HG03159 (cell line): ENCODE results near the gene SCNN1A.

ENCODE experiments used
- ATAC-seq: cut with Tn5 transposase; IDR thresholded peaks from one replicate; pipeline ENCODE4 v1.9.1; 2021; ENCODE audit warnings: mild to moderate bottlenecking, moderate library complexity; ENCODE audit not compliant: unreplicated experiment

The SCNN1A gene

DNA sequence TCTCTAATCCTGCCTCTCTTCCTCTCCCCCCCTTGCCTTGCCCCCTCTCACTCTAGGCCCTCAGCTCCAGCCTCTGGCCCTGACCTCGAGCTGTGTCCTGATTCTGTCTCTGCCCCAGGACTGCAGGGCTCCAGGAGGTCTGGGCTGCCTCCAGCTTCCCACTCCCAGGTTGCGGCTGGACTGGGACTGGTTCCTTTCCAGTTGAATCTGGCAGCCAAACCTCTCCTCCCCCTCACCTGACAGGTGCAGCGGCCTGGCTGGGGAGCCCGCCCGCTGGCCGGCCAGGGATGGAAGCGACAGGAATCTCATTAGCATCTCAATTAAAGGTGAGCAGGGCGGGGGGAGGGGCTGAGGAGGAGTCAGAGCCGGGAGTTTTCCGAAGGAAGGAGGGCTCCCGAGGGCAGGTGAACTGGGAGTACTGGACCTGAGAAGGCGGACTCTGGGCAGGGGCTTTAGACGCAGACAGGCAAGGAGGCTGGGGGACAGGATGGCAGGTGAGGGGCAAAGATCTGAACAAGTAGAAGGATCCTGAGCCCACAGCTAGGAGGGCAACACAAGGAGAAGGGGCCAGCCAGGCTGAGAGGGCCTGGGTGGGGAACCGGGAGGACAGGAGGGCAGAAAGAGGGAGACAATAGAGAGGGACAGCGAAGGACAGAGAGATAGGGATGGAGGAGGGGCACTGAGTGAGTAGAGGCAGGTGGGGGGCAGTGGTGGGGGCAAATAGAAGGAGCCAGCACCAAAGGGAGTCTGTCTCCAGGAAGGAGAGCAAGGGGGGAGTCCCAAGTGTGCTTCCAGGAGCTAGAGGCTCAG lies at the start of gene SCNN1A:
Gene SCNN1A, minus strand, starts transcription at position 295 of the 810 bp plus-strand sequence. CDS start 780 bp downstream, outside the sequence.
- ATAC-seq: no peak

DNA sequence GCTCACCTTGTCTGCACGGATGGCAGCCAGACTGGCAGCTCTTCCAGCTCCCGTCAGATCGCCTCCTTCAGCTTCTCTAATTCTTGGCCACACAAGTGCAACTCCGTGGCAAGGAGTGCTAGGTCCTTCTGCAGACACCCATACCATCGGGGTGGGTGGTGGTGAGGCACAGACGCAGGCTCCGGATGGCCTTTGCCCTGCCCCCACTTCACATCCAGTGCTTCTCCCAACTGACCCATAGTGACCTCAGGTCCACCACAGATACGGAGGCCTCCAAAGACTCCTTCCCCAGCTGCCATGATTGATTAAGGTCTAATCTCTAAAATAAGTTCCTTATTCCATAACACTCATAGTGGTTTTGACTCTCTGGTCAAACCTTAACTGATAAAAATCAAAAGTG lies 49.5 kb upstream of the SCNN1A start:
- no peak for ATAC-seq

DNA sequence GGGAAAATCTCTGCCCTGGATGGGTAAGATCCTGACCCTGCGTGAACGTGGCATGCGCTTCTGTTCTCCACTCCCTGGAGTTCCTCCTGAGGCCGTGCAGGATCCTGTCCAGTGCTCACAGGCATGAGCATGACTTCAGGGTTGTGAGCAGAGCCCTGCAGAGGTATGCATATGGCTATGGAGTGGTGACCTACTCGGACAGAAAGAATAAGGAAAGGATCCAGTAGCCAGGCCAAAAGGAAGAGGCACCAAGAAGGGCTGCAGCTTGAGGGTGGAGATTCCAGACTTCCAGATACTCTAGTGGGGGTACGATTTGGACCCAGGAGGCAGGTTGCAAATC lies 48.6 kb upstream of the SCNN1A start:
- no peak for ATAC-seq

DNA sequence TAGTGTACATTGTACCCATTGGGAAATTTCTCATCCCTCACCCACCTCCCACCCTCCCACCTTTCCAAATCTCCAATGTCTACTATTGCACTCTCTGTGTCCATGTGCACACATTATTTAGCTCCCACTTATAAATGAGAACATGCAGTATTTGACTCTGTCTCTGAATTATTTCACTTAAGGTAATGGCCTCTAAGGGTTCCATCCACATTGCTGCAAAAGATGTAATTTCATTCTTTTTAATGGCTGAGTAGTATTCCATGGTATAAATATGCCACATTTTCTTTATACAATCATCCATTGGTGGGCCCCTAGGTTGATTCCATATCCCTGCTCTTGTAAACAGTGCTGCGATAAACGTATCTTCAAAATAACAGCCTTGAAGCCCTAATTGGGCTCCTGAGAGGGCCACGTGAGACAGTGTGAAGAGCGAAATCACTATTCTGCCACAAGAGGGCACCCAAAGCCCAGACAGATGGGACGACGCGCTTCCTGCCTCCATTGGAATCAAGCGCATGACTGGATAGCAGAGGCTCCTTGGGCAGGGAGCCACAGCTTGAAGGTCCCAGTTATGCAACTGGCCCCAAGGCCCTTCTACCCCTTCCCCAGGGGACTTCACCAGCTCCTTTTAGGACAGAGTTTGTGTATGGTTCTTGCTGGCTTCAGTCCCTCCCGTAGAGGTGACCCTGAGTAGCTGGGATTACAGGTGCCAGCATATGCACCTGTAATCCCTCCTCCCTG lies 48.1 kb upstream of the SCNN1A start:
- ATAC-seq: peak; percentile 40

DNA sequence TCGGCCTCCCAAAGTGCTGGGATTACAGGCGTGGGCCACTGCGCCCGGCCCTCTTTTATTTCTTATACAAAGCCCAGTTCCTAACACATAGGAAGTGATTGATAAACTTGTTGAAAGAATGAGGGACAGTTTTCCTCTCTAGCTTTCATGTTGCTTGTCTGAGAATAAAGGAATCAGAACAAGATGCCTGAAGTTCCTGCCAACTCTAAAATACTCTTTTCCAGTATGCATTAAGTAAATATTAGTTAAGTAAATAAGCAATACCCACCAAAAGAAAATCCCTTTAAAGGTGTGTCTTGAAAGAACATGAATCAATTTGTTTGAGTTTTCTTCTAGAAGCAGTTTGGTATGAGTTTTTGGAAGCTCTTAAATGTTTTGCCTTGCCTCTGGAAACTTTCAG lies 45.0 kb upstream of the SCNN1A start:
- no peak for ATAC-seq

DNA sequence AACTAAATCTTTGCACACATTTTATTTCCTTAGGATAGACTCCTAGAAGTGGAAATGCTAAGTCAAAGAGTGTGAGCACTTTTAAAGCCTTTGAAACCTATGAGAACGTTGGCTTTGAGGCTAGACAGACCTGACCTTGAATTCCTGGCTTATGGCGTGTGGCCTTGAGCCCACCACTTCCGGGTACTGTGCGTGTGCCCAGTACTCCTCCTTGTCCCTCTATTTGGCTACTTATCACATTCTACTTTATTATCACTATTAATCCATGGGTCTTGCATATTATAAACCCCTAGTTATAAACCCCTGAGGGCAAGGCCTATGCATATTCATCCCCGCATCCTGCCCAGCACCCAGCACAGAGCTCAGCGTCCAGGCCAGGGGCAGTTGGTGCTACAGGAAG lies 43.4 kb upstream of the SCNN1A start:
- ATAC-seq: no peak

DNA sequence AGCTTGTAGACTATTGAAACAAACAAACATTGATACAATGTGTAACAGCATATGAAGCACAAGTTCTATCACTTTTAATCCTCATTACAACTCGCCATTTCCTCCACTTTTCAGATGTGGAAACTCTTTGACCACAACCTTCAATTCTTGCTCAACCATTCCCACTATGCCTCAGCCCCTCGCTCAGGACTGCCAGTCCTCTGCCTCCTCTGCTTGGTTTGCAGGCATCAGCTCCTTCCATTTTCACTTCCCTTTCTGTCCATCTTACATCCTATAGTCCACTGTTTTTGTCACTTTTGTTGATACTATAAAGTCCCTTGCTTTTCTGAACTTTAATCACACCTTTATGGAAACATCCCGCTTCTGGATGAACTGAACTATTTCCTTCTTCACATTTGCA lies 41.2 kb upstream of the SCNN1A start:
- no peak for ATAC-seq

DNA sequence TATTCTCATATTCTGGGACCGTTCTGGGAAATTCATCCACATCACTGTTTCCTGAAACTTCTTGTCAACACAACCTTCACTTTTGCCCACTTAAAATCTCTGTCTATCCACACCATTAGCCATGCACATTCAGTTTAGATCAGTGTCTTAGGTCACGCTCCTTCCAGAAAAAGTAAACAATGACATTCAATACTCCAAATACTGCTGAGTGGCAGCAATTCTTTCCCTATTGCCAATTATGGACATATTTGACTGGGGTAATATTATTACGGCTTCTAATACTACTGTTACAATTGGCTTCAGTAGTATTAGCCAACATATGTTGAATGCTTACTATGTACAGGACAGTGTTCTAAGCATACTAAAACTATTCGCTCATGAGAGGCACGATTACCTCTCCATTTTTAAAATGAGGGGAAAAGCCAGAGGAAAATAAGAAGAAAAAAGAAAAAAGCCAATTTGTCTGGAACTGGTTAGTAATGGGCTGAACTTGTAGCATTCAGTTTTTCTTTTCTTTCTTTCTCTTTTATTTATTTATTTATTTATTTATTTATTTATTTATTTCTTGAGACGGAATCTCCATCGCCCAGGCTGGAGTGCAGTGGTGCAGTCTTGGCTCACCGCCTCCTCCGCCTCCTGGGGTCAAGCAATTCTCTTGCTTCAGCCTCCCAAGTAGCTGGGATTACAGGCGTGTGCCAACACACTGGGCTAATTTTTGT lies 32.0 kb upstream of the SCNN1A start:
- ATAC-seq: no peak

DNA sequence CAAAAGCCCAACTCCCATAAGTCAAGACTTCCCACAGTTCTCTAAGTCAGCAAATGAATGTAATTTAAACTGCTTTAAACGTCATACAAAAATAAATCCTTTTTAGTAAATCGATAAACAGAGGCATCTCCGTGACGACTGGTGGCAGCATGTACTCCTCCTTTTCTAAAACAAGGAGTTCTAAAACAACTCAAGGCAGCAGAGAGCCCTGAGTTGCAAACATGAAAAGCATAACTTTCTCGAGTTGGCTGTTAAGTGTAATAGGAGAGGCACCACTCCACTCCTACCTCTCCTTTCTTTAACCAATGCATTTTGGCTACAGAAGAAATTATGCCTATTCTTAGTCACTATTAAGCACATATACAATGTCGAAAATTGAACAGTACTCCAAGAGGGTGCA lies 30.6 kb upstream of the SCNN1A start:
- no peak for ATAC-seq

DNA sequence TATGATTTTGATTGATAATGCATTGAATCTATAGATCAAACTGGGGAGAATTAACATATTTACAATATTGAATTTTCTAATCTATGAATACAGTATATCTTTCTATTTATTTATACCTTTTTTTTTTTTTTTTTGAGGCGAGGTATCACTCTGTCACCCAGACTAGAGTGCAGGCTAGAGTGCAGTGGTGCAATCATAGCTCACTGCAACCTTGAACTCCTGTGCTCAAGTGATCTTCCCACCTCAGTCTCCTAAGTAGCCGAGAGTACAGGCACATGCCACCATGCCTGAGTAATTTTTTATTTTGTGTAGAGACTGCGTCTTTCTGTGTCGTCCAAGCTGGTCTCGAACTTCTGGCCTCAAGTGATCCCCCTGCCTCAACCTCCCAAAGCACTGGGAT lies 29.0 kb upstream of the SCNN1A start:
- ATAC-seq: no peak

DNA sequence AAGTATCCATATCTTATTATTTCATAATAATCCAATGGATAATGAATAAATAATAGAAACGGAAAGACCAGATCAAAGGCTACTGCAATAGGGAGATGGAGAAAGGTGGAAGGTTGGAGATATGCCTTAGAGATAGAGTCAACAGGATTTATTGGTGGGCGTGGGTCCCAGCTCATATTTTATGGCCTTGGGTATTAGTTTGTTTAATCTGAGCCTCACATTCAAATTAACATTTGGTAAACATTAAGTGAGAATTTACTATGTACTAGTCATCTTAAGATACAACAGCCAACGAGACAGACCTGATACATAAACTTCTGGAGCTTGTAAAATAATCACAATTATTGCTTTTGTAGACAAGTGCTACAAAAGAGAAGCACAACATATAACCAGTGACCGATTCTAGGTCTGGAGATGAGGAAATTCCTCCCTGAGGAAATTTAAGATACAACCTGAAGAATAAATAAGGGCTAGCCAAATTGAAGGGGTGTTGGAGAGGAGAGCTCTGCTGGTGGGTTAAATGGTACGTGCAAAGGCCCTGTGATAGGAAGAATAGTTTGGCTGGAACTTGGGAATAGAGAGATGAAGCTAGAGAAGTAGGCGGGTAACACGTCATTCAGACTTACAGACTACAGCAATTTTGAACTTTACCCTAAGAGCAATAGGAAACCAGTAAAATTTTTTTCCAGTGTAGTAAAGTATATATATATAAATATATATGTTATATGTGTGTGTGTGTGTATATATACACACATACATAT lies 24.7 kb upstream of the SCNN1A start:
- ATAC-seq: no peak

DNA sequence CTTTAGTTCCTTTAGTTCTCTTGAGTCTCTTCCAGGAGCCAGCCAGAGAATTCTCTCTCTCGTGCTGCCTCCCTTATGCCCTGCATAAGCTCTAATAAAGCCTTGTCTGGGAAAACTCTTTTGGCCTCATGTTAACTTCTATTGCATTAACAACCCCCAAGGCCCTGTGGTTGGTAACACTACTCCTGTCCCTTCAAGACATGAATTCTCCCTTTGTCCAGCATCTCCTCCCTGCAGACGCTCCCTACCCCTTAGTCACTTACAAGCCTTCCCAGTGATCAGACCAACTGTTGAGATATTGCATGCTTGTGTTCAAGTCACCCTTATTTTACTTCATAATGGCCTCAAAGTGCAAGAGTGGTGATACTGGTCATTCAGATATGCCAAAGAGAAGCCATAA lies 20.7 kb upstream of the SCNN1A start:
- ATAC-seq: no peak

DNA sequence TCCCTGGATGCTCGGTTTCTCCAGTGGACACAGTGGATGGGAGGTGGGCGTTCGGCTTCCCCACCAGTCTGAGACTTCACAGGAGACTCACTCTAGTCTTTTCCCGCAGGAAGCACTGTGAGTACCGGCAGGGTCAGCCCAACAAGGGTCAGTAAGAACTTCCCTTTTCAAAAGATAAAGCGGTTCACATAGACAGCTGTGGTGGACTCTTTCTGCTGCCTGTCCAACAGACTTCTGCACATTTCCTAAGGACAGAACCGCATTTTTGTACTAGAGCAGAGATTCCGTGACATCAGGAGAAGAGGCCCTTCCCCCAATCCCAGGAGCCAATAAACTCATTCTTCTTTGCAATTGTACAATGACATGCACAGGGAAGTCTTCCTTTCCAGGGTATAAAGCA lies 19.0 kb upstream of the SCNN1A start:
- ATAC-seq: no peak

DNA sequence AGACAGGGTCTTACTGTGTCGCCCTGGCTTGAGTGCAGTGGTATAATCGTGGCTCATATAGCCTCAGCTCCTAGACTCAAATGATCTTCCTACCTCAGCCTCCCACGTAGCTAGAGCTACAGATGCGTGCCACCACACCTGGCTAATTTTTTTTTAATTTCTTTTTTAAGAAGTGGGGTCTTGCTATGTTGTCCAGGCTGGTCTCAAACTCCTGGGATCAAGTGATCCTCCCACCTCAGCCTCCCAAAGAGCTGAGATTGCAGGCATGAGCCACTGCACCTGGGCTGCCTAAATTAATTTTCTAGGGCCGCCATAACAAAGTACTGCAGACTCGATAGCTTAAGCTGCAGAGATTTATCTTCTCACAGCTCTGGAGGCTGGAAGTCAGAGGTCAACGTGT lies 17.7 kb upstream of the SCNN1A start:
- no peak for ATAC-seq

DNA sequence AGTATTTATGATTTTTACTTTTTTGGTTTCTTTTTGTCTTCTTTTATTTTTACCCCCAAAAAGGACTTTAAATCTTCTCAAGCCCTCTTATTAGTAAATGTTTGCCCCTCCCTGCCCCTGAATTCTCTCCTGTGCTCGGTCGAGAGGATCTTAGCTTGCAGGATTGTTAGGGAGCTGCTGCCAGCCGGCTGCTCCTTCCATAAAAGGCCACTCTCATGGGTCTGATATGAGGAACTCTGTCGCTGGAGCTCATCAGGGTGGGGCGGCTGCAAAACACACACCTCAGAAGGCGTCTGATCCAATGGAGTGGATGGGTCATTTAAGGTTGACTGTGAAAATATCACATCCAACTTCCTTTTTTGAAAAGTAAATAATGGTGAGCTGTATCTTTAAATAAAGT lies 17.1 kb upstream of the SCNN1A start:
- ATAC-seq: no peak

DNA sequence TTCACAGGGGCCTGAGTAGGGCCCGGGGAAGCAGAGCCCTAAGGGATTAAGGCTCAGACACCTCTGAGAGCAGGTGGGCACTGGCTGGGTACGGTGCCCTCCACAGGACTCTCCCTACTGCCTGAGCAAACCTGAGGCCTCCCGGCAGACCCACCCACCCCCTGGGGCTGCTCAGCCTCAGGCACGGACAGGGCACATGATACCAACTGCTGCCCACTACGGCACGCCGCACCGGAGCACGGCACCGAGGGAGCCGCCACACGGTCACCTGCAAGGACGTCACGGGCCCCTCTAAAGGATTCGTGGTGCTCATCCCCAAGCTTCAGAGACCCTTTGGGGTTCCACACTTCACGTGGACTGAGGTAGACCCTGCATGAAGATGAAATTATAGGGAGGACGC lies 15.7 kb upstream of the SCNN1A start:
- ATAC-seq: no peak

DNA sequence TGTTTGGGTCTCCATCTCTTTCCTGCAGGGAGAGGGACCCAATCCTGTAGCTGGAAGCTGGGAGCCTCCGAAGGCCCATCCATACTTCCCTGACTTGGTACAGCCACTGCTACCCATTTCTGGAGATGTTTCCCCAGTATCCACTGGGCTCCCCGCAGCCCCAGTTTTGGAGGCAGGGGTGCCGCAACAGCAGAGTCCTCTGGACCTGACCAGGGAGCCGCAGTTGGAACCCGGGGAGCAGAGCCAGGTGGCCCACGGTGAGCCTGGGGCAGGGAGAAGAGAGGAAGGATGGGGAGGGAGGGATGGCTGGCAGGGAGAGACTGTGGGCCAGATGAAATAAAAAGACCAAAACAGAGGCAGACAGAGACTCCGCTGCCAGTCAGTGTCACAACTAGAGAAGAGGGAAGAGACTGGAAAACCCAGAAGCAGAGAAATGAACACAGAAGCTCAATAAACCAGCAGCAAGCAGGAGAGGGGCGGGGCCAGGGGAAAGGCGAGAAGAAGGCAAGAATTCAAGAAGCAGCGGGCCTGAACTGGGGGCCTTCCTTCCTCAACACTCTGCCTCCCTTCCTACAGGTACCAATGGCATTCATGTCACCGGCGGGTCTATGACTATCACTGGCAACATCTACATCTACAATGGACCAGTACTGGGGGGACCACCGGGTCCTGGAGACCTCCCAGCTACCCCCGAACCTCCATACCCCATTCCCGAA lies 14.9 kb upstream of the SCNN1A start:
- ATAC-seq: no peak

DNA sequence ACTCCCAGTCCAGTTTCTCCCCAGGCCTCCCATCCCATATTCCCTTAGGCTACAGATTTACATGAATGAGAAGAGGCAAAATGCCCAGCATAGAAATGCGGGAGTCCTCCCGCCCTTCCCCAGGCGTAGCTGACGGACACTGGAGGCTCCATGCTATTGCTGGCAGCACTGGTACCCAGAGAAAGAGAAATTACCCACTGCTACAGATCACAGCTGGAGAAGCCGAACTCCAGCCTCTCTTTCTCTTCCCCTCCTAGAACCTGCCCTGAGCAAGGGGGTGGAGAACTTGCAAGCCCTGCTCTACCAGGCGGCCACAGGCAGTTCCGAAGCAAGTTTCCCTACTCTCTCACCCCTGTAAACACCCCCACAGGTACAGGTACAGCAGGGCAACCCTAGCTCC lies 12.2 kb upstream of the SCNN1A start:
- ATAC-seq: no peak

DNA sequence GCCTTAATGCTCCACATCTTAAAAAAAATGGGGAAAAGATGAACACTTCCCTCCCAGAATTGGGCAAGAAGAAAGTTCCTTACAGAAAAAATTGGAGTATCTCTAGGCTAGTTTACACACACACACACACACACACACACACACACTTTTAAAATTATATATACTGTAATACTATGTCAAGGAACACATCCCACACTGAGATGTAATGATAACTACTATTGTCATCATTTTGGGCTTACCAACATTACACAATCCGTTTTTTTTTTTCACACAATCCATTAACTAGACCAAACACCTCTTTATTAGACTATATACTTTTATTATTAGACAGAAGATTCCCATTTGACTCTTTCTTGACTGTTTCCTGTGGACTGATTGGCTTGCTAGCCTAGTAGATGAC lies 11.1 kb upstream of the SCNN1A start:
- no peak for ATAC-seq

DNA sequence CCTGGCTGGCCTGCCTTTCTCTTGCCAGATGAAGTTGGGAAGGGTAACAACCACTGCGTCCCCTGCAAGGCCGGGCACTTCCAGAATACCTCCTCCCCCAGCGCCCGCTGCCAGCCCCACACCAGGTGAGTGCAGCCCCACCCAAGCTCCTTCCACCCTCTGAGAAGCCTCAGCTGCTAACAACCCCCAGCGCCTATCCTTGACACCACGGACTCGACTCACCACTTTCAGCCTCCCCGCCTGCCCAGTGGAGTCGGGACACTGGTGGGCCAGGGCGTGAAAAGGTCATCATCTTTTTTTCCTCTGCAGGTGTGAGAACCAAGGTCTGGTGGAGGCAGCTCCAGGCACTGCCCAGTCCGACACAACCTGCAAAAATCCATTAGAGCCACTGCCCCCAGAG lies 10.7 kb upstream of the SCNN1A start:
- ATAC-seq: no peak
